Colonic mucosa (tissue), 4 donors: ENCODE data around the gene ELAVL1. TPM values are rescaled to one million over a fixed set of nuclear protein-coding genes. Genes with fewer than 3 reads are reported as not detected.

ENCODE experiments used
- DNase-seq: peaks from one replicate; pipeline ENCODE4 v3.0.0-alpha.2; 2020
- H3K27ac ChIP-seq: fragments of 200-600 bp; one replicate; pipeline ENCODE4 v1.8.0; 2021
- H3K27me3 ChIP-seq: fragments of 200-600 bp; one replicate; pipeline ENCODE4 v1.8.0; 2021
- H3K36me3 ChIP-seq: fragments of 200-600 bp; one replicate; pipeline ENCODE4 v1.8.0; 2021
- H3K4me1 ChIP-seq: fragments of 200-600 bp; one replicate; pipeline ENCODE4 v1.8.0; 2021; ENCODE audit warnings: mild to moderate bottlenecking
- H3K4me3 ChIP-seq: fragments of 200-600 bp; one replicate; pipeline ENCODE4 v1.8.0; 2021
- H3K9ac ChIP-seq, 2 donors: one replicate each; pipeline ENCODE4 v1.7.0; 2013; ENCODE audit warnings: control low read depth in 2 of 2, low read depth in 2 of 2, low read length in 2 of 2
- H3K9me3 ChIP-seq: fragments of 200-600 bp; one replicate; pipeline ENCODE4 v1.8.0; 2021
- CTCF ChIP-seq: fragments of 200-600 bp; IDR thresholded peaks from one replicate; pipeline ENCODE4 v1.8.0; 2022; ENCODE audit warnings: antibody characterized with exemption, mild to moderate bottlenecking
- intact Hi-C: fragments of 100-400 bp; cut with DNase I; formaldehyde crosslinking; loops from one replicate; pipeline ENCODE4 v1.14.1; 2022
- total RNA-seq, 2 donors: library from RNA; stranded (reverse); fragmentation: NEBNext Ultra II Directional in 1 of 2; extraction: Animal tissue kit (Norgen Biotek cat#: 25700) in 1 of 2; gene quantifications; one replicate each; pipeline ENCODE4 v1.2.1, GENCODE V29; 2021
- donor health status: healthy.
- donor health status: DM: no; HTN: no; CAD: no.
- donor health status: DM: no; HTN: no; CAD: no.

Gene ELAVL1
- total RNA-seq, 2 donors from 2014 or later = 65.8 to 116 TPM

GRCh38 chr19:8017808-8018207 lies 12.4 kb upstream of the ELAVL1 start:
- Histone ChIP-seq H3K27me3 (no peaks in the 10 kb centered on the region), H3K4me3 (no peak overlapping the region), H3K36me3 (no peaks in the 10 kb centered on the region), H3K4me1 (no peaks in the 10 kb centered on the region), H3K9ac (no peak overlapping the region), H3K9me3 (no peaks in the 10 kb centered on the region), H3K27ac (no peak overlapping the region)
- TF ChIP-seq CTCF = peak; percentile 31
- intact Hi-C loops = loop anchor here (5.0 kb wide), 1 partner anchor 234 kb away; no protein-coding TSS in a partner anchor
- DNase-seq = peak; percentile 41

GRCh38 chr19:8004723-8005513 lies 523 bp downstream of the ELAVL1 start:
- no peak for DNase-seq
- Histone ChIP-seq H3K4me3 (peak overlapping the region; percentile 80), H3K36me3 (no peaks in the 10 kb centered on the region), H3K27ac (no peak overlapping the region), H3K4me1 (peaks cover 13% of the 10 kb centered on the region), H3K9ac (peak overlapping the region; percentile 72 to 79), H3K27me3 (no peaks in the 10 kb centered on the region), H3K9me3 (no peaks in the 10 kb centered on the region)
- intact Hi-C loops = no loop called here
- no peak for TF ChIP-seq CTCF

GRCh38 chr19:8004001-8004400 lies 1.4 kb downstream of the ELAVL1 start:
- DNase-seq = no peak
- H3K9ac ChIP-seq = peak overlapping the region in 1 of 2 donors; percentile 79
- H3K9me3 ChIP-seq = no peaks in the 10 kb centered on the region
- H3K4me3 ChIP-seq = peak overlapping the region; percentile 80
- TF ChIP-seq CTCF = no peak
- intact Hi-C loops = no loop called here
- no peaks in the 10 kb centered on the region for H3K27me3 ChIP-seq
- no peaks in the 10 kb centered on the region for H3K36me3 ChIP-seq
- peaks cover 13% of the 10 kb centered on the region for H3K4me1 ChIP-seq
- H3K27ac ChIP-seq = no peak overlapping the region

- H3K36me3 ChIP-seq = no peaks in the 10 kb centered on the region
- peak; percentile 99 for TF ChIP-seq CTCF
- no peak overlapping the region for H3K27ac ChIP-seq
- no peaks in the 10 kb centered on the region for H3K9me3 ChIP-seq
- intact Hi-C loops = no loop called here
- DNase-seq = peak; percentile 83
- H3K9ac ChIP-seq = peak overlapping the region; percentile 38 to 51
- H3K4me1 ChIP-seq = peaks cover 13% of the 10 kb centered on the region
- H3K27me3 ChIP-seq = no peaks in the 10 kb centered on the region
- peak overlapping the region; percentile 13 for H3K4me3 ChIP-seq
These were observed 3.2 kb downstream of the ELAVL1 start for GRCh38 chr19:8001995-8002849.

- Histone ChIP-seq H3K27ac (no peak overlapping the region), H3K4me1 (peaks cover 13% of the 10 kb centered on the region), H3K9ac (peak overlapping the region in 1 of 2 donors; percentile 38), H3K27me3 (no peaks in the 10 kb centered on the region), H3K4me3 (no peak overlapping the region), H3K9me3 (no peaks in the 10 kb centered on the region), H3K36me3 (no peaks in the 10 kb centered on the region)
- TF ChIP-seq CTCF = no peak
- DNase-seq = no peak
- intact Hi-C loops = no loop called here
These were observed 3.8 kb downstream of the ELAVL1 start for GRCh38 chr19:8001651-8001994.
